A673 (cell line): ENCODE measurements around the gene ZDHHC17. TPM values are rescaled to one million over a fixed set of nuclear protein-coding genes. Genes with fewer than 3 reads are reported as not detected.

Experiments
- BruUV-seq: library from RNA; stranded (reverse); fragments of 400-500 nt; replicated peaks from 2 replicates; lab custom pipeline; 2021; lab: Mats Ljungman, UMichigan
- CTCF ChIA-PET: fragments of 300-600 bp; sonication (Branson Sonifier 250); formaldehyde crosslinking; loops from one replicate; lab custom pipeline; 2022; ENCODE audit warnings: antibody characterized with exemption; lab: Charles Lee
- POLR2A ChIA-PET: fragments of 300-600 bp; sonication (Branson Sonifier 250); formaldehyde crosslinking; loops from one replicate; lab custom pipeline; 2022; ENCODE audit warnings: antibody characterized with exemption; ENCODE audit not compliant: low non-redundant PET; lab: Charles Lee
- DNase-seq: peaks from one replicate; pipeline ENCODE4 v3.0.0-alpha.2; 2015; ENCODE audit warnings: low spot score
- H3K27ac ChIP-seq: fragments of 200-600 bp; sonication (generic); 2 replicates; pipeline ENCODE4 v1.5.1; 2016; ENCODE audit warnings: mixed run types, low read depth, mild to moderate bottlenecking, mixed read lengths, antibody characterized with exemption, low read length; ENCODE audit not compliant: poor library complexity, severe bottlenecking
- H3K27me3 ChIP-seq: fragments of 200-600 bp; sonication (generic); replicated peaks from 2 replicates; pipeline ENCODE4 v1.6.1; 2017; ENCODE audit warnings: mixed run types, low read depth, mild to moderate bottlenecking, mixed read lengths, antibody characterized with exemption, low read length; ENCODE audit not compliant: insufficient read depth, poor library complexity
- H3K36me3 ChIP-seq: fragments of 200-600 bp; sonication (generic); 2 replicates; pipeline ENCODE4 v1.6.1; 2016; ENCODE audit warnings: mixed run types, mild to moderate bottlenecking, mixed read lengths, antibody characterized with exemption, low read length; ENCODE audit not compliant: insufficient read depth, poor library complexity, severe bottlenecking
- H3K4me1 ChIP-seq: fragments of 200-600 bp; sonication (generic); 2 replicates; pipeline ENCODE4 v1.6.1; 2017; ENCODE audit warnings: mixed run types, mild to moderate bottlenecking, mixed read lengths, antibody characterized with exemption, low read length; ENCODE audit not compliant: insufficient read depth, poor library complexity, severe bottlenecking
- H3K4me3 ChIP-seq: fragments of 200-600 bp; sonication (generic); 2 replicates; pipeline ENCODE4 v1.5.1; 2016; ENCODE audit warnings: low read depth, mixed run types, mild to moderate bottlenecking, mixed read lengths, low read length; ENCODE audit not compliant: poor library complexity, severe bottlenecking
- H3K9me3 ChIP-seq: fragments of 200-600 bp; sonication (generic); 2 replicates; pipeline ENCODE4 v1.6.1; 2016; ENCODE audit warnings: mixed run types, low read depth, mild to moderate bottlenecking, mixed read lengths, antibody characterized with exemption, low read length; ENCODE audit not compliant: poor library complexity, severe bottlenecking
- CTCF ChIP-seq: fragments of 300-800, 200-600 bp; sonication (generic); conservative IDR thresholded peaks from 2 replicates; pipeline ENCODE4 v1.5.1; 2017; ENCODE audit warnings: low read depth, mild to moderate bottlenecking, antibody characterized with exemption, low read length, moderate library complexity, mixed read lengths
- EZH2 ChIP-seq: fragments of 200-600 bp; sonication (generic); IDR thresholded peaks from 2 replicates; pipeline ENCODE4 v1.6.1; 2017; ENCODE audit warnings: borderline replicate concordance, low read depth, mild to moderate bottlenecking, mixed read lengths, antibody characterized with exemption, low read length; ENCODE audit not compliant: poor library complexity, severe bottlenecking
- intact Hi-C: fragments of 100-400 bp; cut with micrococcal nuclease; formaldehyde crosslinking; loops from one replicate; pipeline ENCODE4 v1.10.0; 2022; ENCODE audit not compliant: unreplicated experiment
- total RNA-seq: library from RNA; stranded (reverse); gene quantifications from 2 replicates; pipeline ENCODE4 v1.2.3, GENCODE V29; 2021

Gene ZDHHC17
- total RNA-seq, 1 experiment from 2014 or later = 41.1 TPM

DNA sequence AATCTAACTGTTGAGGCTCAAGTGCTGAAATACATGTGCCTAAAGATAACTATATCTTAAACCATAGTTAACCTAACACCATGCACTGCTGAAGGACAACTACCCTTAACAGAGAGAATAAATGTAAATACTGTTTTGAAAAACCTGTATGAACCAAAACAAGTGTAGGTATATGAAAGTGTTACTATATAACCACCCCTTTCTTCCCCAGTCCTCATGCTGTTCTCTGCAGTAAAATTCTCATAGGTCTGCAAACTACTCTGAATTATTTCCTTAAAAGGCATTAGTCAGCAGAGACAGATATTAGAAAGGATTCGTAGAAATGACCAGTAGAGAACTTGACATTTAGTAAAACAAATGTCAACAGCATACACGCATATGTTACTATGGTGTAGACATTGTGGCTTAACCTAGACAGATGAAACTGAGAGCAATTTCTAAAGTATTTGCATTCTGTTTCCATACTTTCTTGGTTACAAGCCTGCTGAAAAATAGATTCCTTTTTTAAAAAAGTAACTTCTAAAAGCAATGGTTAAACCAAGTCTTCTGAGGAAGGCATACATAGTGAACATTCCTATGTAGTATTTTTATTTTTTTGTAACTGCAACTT lies 101.0 kb downstream of the ZDHHC17 start:
- no TSS peak for BruUV-seq
- POLR2A ChIA-PET = interaction anchor here (0.5 kb wide), 1 partner anchor 13 kb away, joined by 3 read pairs; no protein-coding TSS in a partner anchor
- intact Hi-C loops = no loop called here
- Histone ChIP-seq H3K9me3 (no peaks in the 10 kb centered on the region), H3K36me3 (no peaks in the 10 kb centered on the region), H3K27ac (no peak overlapping the region), H3K4me3 (no peak overlapping the region), H3K4me1 (peaks cover 8% of the 10 kb centered on the region), H3K27me3 (no peaks in the 10 kb centered on the region)
- CTCF ChIA-PET = no interaction called here
- TF ChIP-seq EZH2 (no peak), CTCF (no peak)
- no peak for DNase-seq

- Histone ChIP-seq H3K36me3 (no peaks in the 10 kb centered on the region), H3K27ac (no peak overlapping the region), H3K4me3 (no peak overlapping the region), H3K27me3 (no peaks in the 10 kb centered on the region), H3K4me1 (peaks cover 8% of the 10 kb centered on the region), H3K9me3 (no peaks in the 10 kb centered on the region)
- BruUV-seq = no TSS peak
- DNase-seq = peak; percentile 58
- intact Hi-C loops = no loop called here
- ChIA-PET CTCF (interaction anchor here (0.7 kb wide), 1 partner anchor 145 kb away, joined by 3 read pairs; no protein-coding TSS in a partner anchor), POLR2A (no interaction called here)
- TF ChIP-seq CTCF = no peak
- no peak for TF ChIP-seq EZH2
Observed at GRCh38 chr12:76866151-76866567, 102.2 kb downstream of the ZDHHC17 start.

- Histone ChIP-seq H3K9me3 (no peaks in the 10 kb centered on the region), H3K4me3 (no peak overlapping the region), H3K27me3 (no peaks in the 10 kb centered on the region), H3K36me3 (no peaks in the 10 kb centered on the region), H3K27ac (no peak overlapping the region), H3K4me1 (peaks cover 8% of the 10 kb centered on the region)
- ChIA-PET CTCF (interaction anchor here (0.7 kb wide), 1 partner anchor 144 kb away, joined by 3 read pairs; no protein-coding TSS in a partner anchor), POLR2A (no interaction called here)
- no peak for DNase-seq
- TF ChIP-seq EZH2 = no peak
- no peak for TF ChIP-seq CTCF
- intact Hi-C loops = no loop called here
- no TSS peak for BruUV-seq
Observed at GRCh38 chr12:76866726-76867125, 102.8 kb downstream of the ZDHHC17 start.
